ENCODE results near the gene CBL. TPM values are rescaled to one million over a fixed set of nuclear protein-coding genes. Genes with fewer than 3 reads are reported as not detected.

Gene CBL
- total RNA-seq, 1 donor from 2014 or later: 40.5 TPM

- DNase-seq: no peak
- no peaks in the 10 kb centered on the region for H3K27me3 Mint-ChIP-seq (ENCODE audit: unreplicated experiment)
- TF ChIP-seq CTCF (IDR thresholded peaks at IDR 0.05; ENCODE audit: partially characterized antibody, unreplicated experiment): no peak
- H3K27ac Mint-ChIP-seq (ENCODE audit: unreplicated experiment): no peak overlapping the region
- no peak overlapping the region for H3K4me3 Mint-ChIP-seq (ENCODE audit: unreplicated experiment)
- no peaks in the 10 kb centered on the region for H3K4me1 Mint-ChIP-seq (ENCODE audit: low read depth, unreplicated experiment)
- peaks cover 1% of the 10 kb centered on the region for H3K9me3 Mint-ChIP-seq (ENCODE audit: unreplicated experiment)
- H3K36me3 Mint-ChIP-seq (ENCODE audit: unreplicated experiment): no peaks in the 10 kb centered on the region
Measured at GRCh38 chr11:119236891-119237290, 30.8 kb downstream of the CBL start.

- H3K36me3 Mint-ChIP-seq (ENCODE audit: unreplicated experiment): no peaks in the 10 kb centered on the region
- no peaks in the 10 kb centered on the region for H3K4me1 Mint-ChIP-seq (ENCODE audit: low read depth, unreplicated experiment)
- no peak overlapping the region for H3K4me3 Mint-ChIP-seq (ENCODE audit: unreplicated experiment)
- no peak overlapping the region for H3K27ac Mint-ChIP-seq (ENCODE audit: unreplicated experiment)
- H3K9me3 Mint-ChIP-seq (ENCODE audit: unreplicated experiment): peaks cover 1% of the 10 kb centered on the region
- no peak for DNase-seq
- H3K27me3 Mint-ChIP-seq (ENCODE audit: unreplicated experiment): no peaks in the 10 kb centered on the region
- TF ChIP-seq CTCF (IDR thresholded peaks at IDR 0.05; ENCODE audit: partially characterized antibody, unreplicated experiment): no peak
Measured at GRCh38 chr11:119237515-119237914, 31.4 kb downstream of the CBL start.

GRCh38 chr11:119248750-119249670, 42.9 kb downstream of the CBL start:
- H3K36me3 Mint-ChIP-seq (ENCODE audit: unreplicated experiment): no peaks in the 10 kb centered on the region
- no peak overlapping the region for H3K27ac Mint-ChIP-seq (ENCODE audit: unreplicated experiment)
- H3K9me3 Mint-ChIP-seq (ENCODE audit: unreplicated experiment): no peaks in the 10 kb centered on the region
- no peak for TF ChIP-seq CTCF (IDR thresholded peaks at IDR 0.05; ENCODE audit: partially characterized antibody, unreplicated experiment)
- H3K4me3 Mint-ChIP-seq (ENCODE audit: unreplicated experiment): no peak overlapping the region
- no peaks in the 10 kb centered on the region for H3K4me1 Mint-ChIP-seq (ENCODE audit: low read depth, unreplicated experiment)
- no peaks in the 10 kb centered on the region for H3K27me3 Mint-ChIP-seq (ENCODE audit: unreplicated experiment)
- DNase-seq: no peak

- Mint-ChIP-seq H3K4me1 (ENCODE audit: low read depth, unreplicated experiment) (no peaks in the 10 kb centered on the region), H3K9me3 (ENCODE audit: unreplicated experiment) (no peaks in the 10 kb centered on the region), H3K27me3 (ENCODE audit: unreplicated experiment) (no peaks in the 10 kb centered on the region)
Measured at GRCh38 chr11:119249671-119250010, 43.5 kb downstream of the CBL start.

More at GRCh38 chr11:119249671-119250010, 43.5 kb downstream of the CBL start:
- Mint-ChIP-seq H3K4me3 (ENCODE audit: unreplicated experiment) (no peak overlapping the region), H3K36me3 (ENCODE audit: unreplicated experiment) (no peaks in the 10 kb centered on the region), H3K27ac (ENCODE audit: unreplicated experiment) (no peak overlapping the region)
- TF ChIP-seq CTCF (IDR thresholded peaks at IDR 0.05; ENCODE audit: partially characterized antibody, unreplicated experiment): no peak
- no peak for DNase-seq

All from glutamatergic neuron (in vitro differentiated cells).